HFFc6 (cell line): ENCODE data around the gene NCLN. TPM values are rescaled to one million over a fixed set of nuclear protein-coding genes. Genes with fewer than 3 reads are reported as not detected.

Experiments used
- DNase-seq: peaks from one replicate; pipeline ENCODE4 v3.0.0-alpha.2; 2018
- H3K27ac Mint-ChIP-seq: 2 replicates; pipeline ENCODE4 v1.8.0; 2020; ENCODE audit warnings: mild to moderate bottlenecking, mixed read lengths
- H3K27me3 Mint-ChIP-seq: 2 replicates; pipeline ENCODE4 v1.8.0; 2021; ENCODE audit warnings: mild to moderate bottlenecking, moderate library complexity, mixed read lengths; ENCODE audit not compliant: insufficient read depth
- H3K36me3 Mint-ChIP-seq: 2 replicates; pipeline ENCODE4 v1.8.0; 2021; ENCODE audit warnings: low read depth, mixed read lengths
- H3K4me1 Mint-ChIP-seq: 2 replicates; pipeline ENCODE4 v1.8.0; 2020; ENCODE audit warnings: low read depth, mixed read lengths
- H3K4me3 Mint-ChIP-seq: 2 replicates; pipeline ENCODE4 v1.8.0; 2020; ENCODE audit warnings: mild to moderate bottlenecking, moderate library complexity, mixed read lengths
- H3K9me3 Mint-ChIP-seq: 2 replicates; pipeline ENCODE4 v1.8.0; 2020; ENCODE audit warnings: mild to moderate bottlenecking, mixed read lengths
- CTCF ChIP-seq: fragments of 200-600 bp; sonication (generic); IDR thresholded peaks from 2 replicates; pipeline ENCODE4 v1.5.0; 2021; ENCODE audit warnings: antibody characterized with exemption, mild to moderate bottlenecking
- total RNA-seq, 6 experiments: library from RNA; stranded (reverse); fragmentation: NEBNext Ultra II Directional; extraction: Animal tissue kit (Norgen Biotek cat#: 25700); gene quantifications; 2 replicates in 1 of 6; 3 replicates in 5 of 6; pipeline ENCODE4 v1.2.3, GENCODE V29; 2021

NCLN gene
- total RNA-seq, 6 experiments from 2014 or later, result 98.1 to 130 (median 106) TPM

- no peak for TF ChIP-seq CTCF
Observed at GRCh38 chr19:3187662-3188511, 2.2 kb downstream of the NCLN start.

GRCh38 chr19:3188627-3189596 lies 3.2 kb downstream of the NCLN start:
- TF ChIP-seq CTCF, result no peak
- H3K36me3 Mint-ChIP-seq, result no peaks in the 10 kb centered on the region
- DNase-seq, result no peak
- H3K27me3 Mint-ChIP-seq, result no peaks in the 10 kb centered on the region
- H3K27ac Mint-ChIP-seq, result no peak overlapping the region
- no peaks in the 10 kb centered on the region for H3K9me3 Mint-ChIP-seq
- H3K4me3 Mint-ChIP-seq, result no peak overlapping the region
- peaks cover 21% of the 10 kb centered on the region for H3K4me1 Mint-ChIP-seq

More at GRCh38 chr19:3187662-3188511, 2.2 kb downstream of the NCLN start:
- H3K27me3 Mint-ChIP-seq, result no peaks in the 10 kb centered on the region
- H3K27ac Mint-ChIP-seq, result no peak overlapping the region
- DNase-seq, result no peak
- peak overlapping the region; percentile 99 for H3K4me3 Mint-ChIP-seq
- no peaks in the 10 kb centered on the region for H3K36me3 Mint-ChIP-seq
- H3K4me1 Mint-ChIP-seq, result peaks cover 21% of the 10 kb centered on the region
- no peaks in the 10 kb centered on the region for H3K9me3 Mint-ChIP-seq

GRCh38 chr19:3189702-3190469 lies 4.2 kb downstream of the NCLN start:
- 0 out of 2 replicates have a peak, but pooled peaks cover 6% of the 10 kb centered on the region for H3K36me3 Mint-ChIP-seq
- no peak overlapping the region for H3K27ac Mint-ChIP-seq
- DNase-seq, result no peak
- H3K4me1 Mint-ChIP-seq, result peaks cover 15% of the 10 kb centered on the region
- TF ChIP-seq CTCF, result no peak
- no peaks in the 10 kb centered on the region for H3K9me3 Mint-ChIP-seq
- H3K4me3 Mint-ChIP-seq, result no peak overlapping the region
- no peaks in the 10 kb centered on the region for H3K27me3 Mint-ChIP-seq

- no peak overlapping the region for H3K27ac Mint-ChIP-seq
- TF ChIP-seq CTCF, result no peak
- H3K36me3 Mint-ChIP-seq, result 0 out of 2 replicates have a peak, but pooled peaks cover 6% of the 10 kb centered on the region
- H3K4me1 Mint-ChIP-seq, result peaks cover 12% of the 10 kb centered on the region
- no peaks in the 10 kb centered on the region for H3K27me3 Mint-ChIP-seq
- no peak overlapping the region for H3K4me3 Mint-ChIP-seq
- DNase-seq, result no peak
- no peaks in the 10 kb centered on the region for H3K9me3 Mint-ChIP-seq
Observed at GRCh38 chr19:3190470-3190770, 4.7 kb downstream of the NCLN start.
